Measurements from ENCODE around the gene EXOC1L. TPM values are rescaled to one million over a fixed set of nuclear protein-coding genes. Genes with fewer than 3 reads are reported as not detected.

EXOC1L gene
- total RNA-seq, 1 experiment from 2014 or later: not detected

GRCh38 chr4:55866290-55866907 is 46.8 kb downstream of the EXOC1L start:
- H3K9me3 ChIP-seq (ENCODE audit: control insufficient read depth, insufficient read depth, low read depth, low read length): no peaks in the 10 kb centered on the region
- no peak; the same call in 1 of the 2 replicates for ATAC-seq
- intact Hi-C loops (cut with micrococcal nuclease; ENCODE audit: unreplicated experiment): no loop called here
- TF ChIP-seq POLR2AphosphoS5 (IDR thresholded peaks at IDR 0.05; ENCODE audit: low read depth, low read length) (no peak), REST (IDR thresholded peaks at IDR 0.05; ENCODE audit: insufficient read depth in 1 of 2, low read depth in 2 of 2, low read length in 1 of 2) (no peak), CTCF (IDR thresholded peaks at IDR 0.05) (no peak), SIN3A (IDR thresholded peaks at IDR 0.05; ENCODE audit: borderline replicate concordance, insufficient read depth, low read depth, low read length) (no peak)
- H3K4me3 ChIP-seq (ENCODE audit: low read depth in 2 of 2, low read length in 2 of 2): no peak overlapping the region
- H3K36me3 ChIP-seq (ENCODE audit: control insufficient read depth, insufficient read depth, low read length): peaks cover 9% of the 10 kb centered on the region
- H3K4me1 ChIP-seq (ENCODE audit: control insufficient read depth, insufficient read depth, low read length): no peaks in the 10 kb centered on the region; the same call in 1 of the 2 replicates
- in situ Hi-C loops (cut with HindIII; ENCODE audit: low pct_unique_long_range_greater_than_20kb, low sequenced_read_pairs): no loop called here
- POLR2A ChIA-PET: no interaction called here
- CTCF ChIA-PET: interaction anchor here (1.0 kb wide), 1 partner anchor 9 kb away, joined by 3 read pairs; no protein-coding TSS in a partner anchor
- H3K27me3 ChIP-seq (ENCODE audit: control insufficient read depth, insufficient read depth, low read length): no peaks in the 10 kb centered on the region
- no peak overlapping the region for H3K27ac ChIP-seq (ENCODE audit: low read length)
- no TSS peak for BruUV-seq (replicated peaks)
- DNase-seq (ENCODE audit: low read depth, low spot score): no peak

- POLR2A ChIA-PET: interaction anchor here (0.5 kb wide), 1 partner anchor 428 kb away, joined by 3 read pairs; no protein-coding TSS in a partner anchor
- DNase-seq (ENCODE audit: low read depth, low spot score) (no peak), ATAC-seq (peak; percentile 80; the same call in 1 of the 2 replicates)
- no peaks in the 10 kb centered on the region for H3K27me3 ChIP-seq (ENCODE audit: control insufficient read depth, insufficient read depth, low read length)
- peaks cover 15% of the 10 kb centered on the region for H3K36me3 ChIP-seq (ENCODE audit: control insufficient read depth, insufficient read depth, low read length)
- no peak overlapping the region for H3K27ac ChIP-seq (ENCODE audit: low read length)
- H3K9me3 ChIP-seq (ENCODE audit: control insufficient read depth, insufficient read depth, low read depth, low read length): no peaks in the 10 kb centered on the region
- H3K4me3 ChIP-seq (ENCODE audit: low read depth in 2 of 2, low read length in 2 of 2): no peak overlapping the region
- CTCF ChIA-PET: interaction anchor here (1.0 kb wide), 1 partner anchor 10 kb away, joined by 3 read pairs; no protein-coding TSS in a partner anchor
- no peaks in the 10 kb centered on the region; the same call in 1 of the 2 replicates for H3K4me1 ChIP-seq (ENCODE audit: control insufficient read depth, insufficient read depth, low read length)
- in situ Hi-C loops (cut with HindIII; ENCODE audit: low pct_unique_long_range_greater_than_20kb, low sequenced_read_pairs): no loop called here
- BruUV-seq (replicated peaks): no TSS peak
- intact Hi-C loops (cut with micrococcal nuclease; ENCODE audit: unreplicated experiment): no loop called here
- TF ChIP-seq REST (IDR thresholded peaks at IDR 0.05; ENCODE audit: insufficient read depth in 1 of 2, low read depth in 2 of 2, low read length in 1 of 2) (no peak), SIN3A (IDR thresholded peaks at IDR 0.05; ENCODE audit: borderline replicate concordance, insufficient read depth, low read depth, low read length) (no peak), TCF7L2 (IDR thresholded peaks at IDR 0.05; ENCODE audit: low read depth, low read length) (no peak), POLR2AphosphoS5 (IDR thresholded peaks at IDR 0.05; ENCODE audit: low read depth, low read length) (no peak), CTCF (IDR thresholded peaks at IDR 0.05) (peak; percentile 77; the same call in 1 of the 2 replicates)
These were observed 47.5 kb downstream of the EXOC1L start for GRCh38 chr4:55866973-55867574.

Measured in Panc1 (cell line).